GM12891 (cell line): ENCODE results near the gene GCK.
A peak's percentile ranks its signal among the peaks of the same experiment; 100 is the strongest.
"Not testable (repeated sequence)": the region's sequence is repeated elsewhere in the genome, so short reads cannot be mapped to it uniquely, and the experiment has no call there.

Experiments used
- DNase-seq: peaks from one replicate; pipeline ENCODE4 v3.0.0; 2011; ENCODE audit warnings: low spot score; ENCODE audit not compliant: insufficient read length
- FAIRE-seq: peaks from 2 replicates; lab custom pipeline; 2011; peaks lifted over from hg19 to GRCh38; lab: Jason Lieb, UNC
- PAX5 ChIP-seq: IDR thresholded peaks from 2 replicates; pipeline ENCODE4 v1.6.1; 2011; ENCODE audit warnings: low read length, moderate library complexity, mild to moderate bottlenecking; ENCODE audit not compliant: insufficient read depth, severe bottlenecking
- POLR2A ChIP-seq: IDR thresholded peaks from 2 replicates; pipeline ENCODE4 v1.6.1; 2011; ENCODE audit warnings: low read depth, low read length, control low read depth
- POLR2AphosphoS5 ChIP-seq: IDR thresholded peaks from 2 replicates; pipeline ENCODE4 v1.6.1; 2011; ENCODE audit warnings: low read depth, low read length, control low read depth
- POU2F2 ChIP-seq: IDR thresholded peaks from 2 replicates; pipeline ENCODE4 v1.6.1; 2011; ENCODE audit warnings: low read depth, mild to moderate bottlenecking, control low read depth, low read length, moderate library complexity
- SPI1 ChIP-seq: IDR thresholded peaks from 2 replicates; pipeline ENCODE4 v1.6.1; 2011; ENCODE audit warnings: low read depth, low read length, control low read depth
- TAF1 ChIP-seq: IDR thresholded peaks from 2 replicates; pipeline ENCODE4 v1.6.1; 2011; ENCODE audit warnings: low read depth, low read length, control low read depth

Gene GCK

DNA sequence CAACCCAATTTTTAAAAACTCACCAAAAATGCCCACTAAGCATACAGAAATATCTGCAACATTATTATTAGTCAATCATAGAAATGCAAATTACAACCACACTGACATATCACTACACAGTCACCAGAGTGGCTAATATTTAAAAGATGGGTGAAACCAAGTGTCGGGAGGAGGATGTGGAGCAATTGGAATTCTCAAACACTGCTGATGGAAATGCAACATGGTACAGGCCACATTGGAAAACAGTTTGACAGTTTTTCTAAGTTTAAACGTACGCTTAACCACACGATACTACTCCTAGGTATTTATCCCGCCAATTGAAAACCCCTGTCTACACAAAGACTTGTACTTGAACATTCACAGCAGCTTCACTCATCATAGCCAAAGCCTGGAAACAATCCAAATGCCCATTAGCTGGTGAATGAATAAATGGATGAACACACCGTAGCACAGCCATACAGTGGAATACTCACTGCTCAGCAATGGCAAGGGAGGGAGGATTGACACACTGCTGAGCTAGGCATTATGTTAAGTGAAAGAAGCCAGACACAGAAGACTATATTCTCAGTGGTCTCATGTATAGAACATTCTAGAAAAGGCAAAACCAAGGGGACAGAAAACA, 16.3 kb downstream of the GCK start:
- TF ChIP-seq POLR2A (no peak), PAX5 (no peak), SPI1 (no peak), POU2F2 (no peak), POLR2AphosphoS5 (no peak), TAF1 (no peak)
- no peak for DNase-seq

DNA sequence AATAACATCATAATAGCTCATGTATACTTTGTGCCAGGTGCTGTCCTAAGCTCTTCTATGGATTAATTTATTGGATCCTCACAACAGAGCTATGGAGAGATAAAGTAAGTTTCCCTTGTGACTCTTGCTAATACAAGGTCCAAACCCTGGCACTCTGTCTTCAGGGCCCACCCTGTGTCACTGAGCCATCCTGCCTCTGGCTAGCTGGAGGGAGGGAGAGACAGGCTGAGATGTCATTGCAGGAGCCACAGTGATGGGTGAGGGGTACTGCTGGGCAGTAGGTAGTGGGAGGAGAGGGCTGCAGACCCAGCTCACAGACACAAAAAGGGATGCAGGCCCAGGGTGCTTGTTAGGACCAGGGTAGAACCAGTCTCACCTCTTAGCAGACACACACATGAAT, 16.9 kb downstream of the GCK start:
- TF ChIP-seq POLR2A (no peak), POLR2AphosphoS5 (no peak), POU2F2 (no peak), PAX5 (no peak), SPI1 (no peak), TAF1 (no peak)
- FAIRE-seq, result no peak
- no peak for DNase-seq

More for the DNA sequence above, 16.3 kb downstream of the GCK start:
- FAIRE-seq, result no peak

DNA sequence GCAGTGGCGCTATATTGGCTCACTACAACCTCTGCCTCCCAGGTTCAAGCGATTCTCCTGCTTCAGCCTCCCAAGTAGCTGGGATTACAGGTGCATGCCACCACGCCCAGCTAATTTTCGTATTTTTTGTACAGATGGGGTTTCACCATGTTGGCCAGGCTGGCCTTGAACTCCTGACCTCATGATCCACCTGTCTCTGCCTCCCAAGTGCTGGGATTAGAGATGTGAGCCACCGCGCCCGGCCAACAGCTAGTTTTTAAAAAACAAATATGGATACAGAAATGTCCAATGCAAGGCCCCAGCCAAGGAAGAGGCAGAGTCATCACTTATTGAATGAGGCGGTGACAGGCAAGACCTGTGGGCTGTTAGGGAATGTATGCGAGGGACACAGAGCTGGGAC, 17.3 kb downstream of the GCK start:
- FAIRE-seq, DNase-seq: not testable (repeated sequence)

- TF ChIP-seq POLR2A (no peak), PAX5 (no peak), POLR2AphosphoS5 (no peak), TAF1 (no peak), SPI1 (0 out of 2 replicates have a peak, but pooled peaks have one; percentile 17), POU2F2 (no peak)
- DNase-seq (no peak), FAIRE-seq (no peak)
Observed at GRCh38 chr7:44167920-44168319, 21.3 kb downstream of the GCK start.

GRCh38 chr7:44163591-44163990, 25.6 kb downstream of the GCK start:
- no peak for FAIRE-seq
- DNase-seq, result no peak
- no peak for TF ChIP-seq POU2F2
- TF ChIP-seq SPI1, result no peak

DNA sequence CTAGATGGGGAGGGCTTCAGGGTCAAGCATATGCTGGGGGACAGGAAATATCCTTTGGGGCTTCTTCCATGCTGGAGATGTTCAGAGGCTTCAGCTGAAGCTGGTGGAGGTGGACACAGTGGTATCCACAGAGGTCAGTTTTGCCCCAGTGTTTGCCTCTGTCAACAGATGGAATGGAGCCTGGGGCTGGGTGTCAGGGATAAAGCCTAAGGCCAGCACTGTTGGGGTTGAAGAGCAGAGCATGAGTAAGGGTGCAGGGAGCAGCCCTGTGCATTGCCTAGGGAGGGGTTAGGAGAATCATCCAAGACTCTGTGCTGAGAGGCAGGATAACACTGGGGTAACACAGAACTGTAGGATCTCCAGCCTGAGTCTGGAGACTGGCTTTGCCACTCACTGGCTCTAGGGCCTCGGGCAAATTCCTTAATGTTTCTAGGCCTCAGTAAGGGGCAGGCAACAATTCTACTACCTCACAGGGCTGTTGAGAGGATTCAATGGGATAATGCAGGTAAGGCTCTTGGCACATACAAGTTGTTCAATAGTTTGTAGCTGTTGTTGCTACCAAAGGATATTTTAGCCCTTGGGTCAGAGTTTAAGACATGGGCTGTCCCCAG, 26.3 kb downstream of the GCK start:
- TF ChIP-seq TAF1 (no peak), SPI1 (no peak), POLR2A (no peak), POU2F2 (no peak), PAX5 (no peak), POLR2AphosphoS5 (no peak)
- FAIRE-seq, result no peak
- DNase-seq, result no peak

DNA sequence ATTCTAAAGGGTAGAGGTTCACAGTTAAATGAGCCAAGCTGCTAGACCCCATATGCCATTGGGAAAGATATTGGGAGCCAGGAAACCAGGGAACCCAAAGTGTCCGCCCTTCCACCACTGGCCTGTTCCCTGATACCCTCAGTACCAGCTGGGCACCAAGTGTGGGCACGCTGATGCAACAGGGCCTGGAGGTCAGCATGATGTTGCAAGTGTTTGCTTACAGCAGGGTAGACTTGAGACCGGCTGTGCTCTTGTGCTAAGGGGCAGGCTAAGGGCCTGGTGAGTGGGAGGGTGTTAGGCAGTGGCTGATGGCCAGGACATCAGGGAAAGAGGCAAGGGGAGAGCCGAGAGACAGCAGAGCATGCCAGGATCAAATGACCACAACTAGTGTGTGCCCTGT, 27.1 kb downstream of the GCK start:
- FAIRE-seq (no peak), DNase-seq (no peak)
- TF ChIP-seq POLR2A, result no peak
- TF ChIP-seq PAX5, result no peak
- no peak for TF ChIP-seq TAF1
- no peak for TF ChIP-seq POU2F2
- no peak for TF ChIP-seq SPI1
- TF ChIP-seq POLR2AphosphoS5, result no peak

GRCh38 chr7:44161371-44161770, 27.9 kb downstream of the GCK start:
- FAIRE-seq (no peak), DNase-seq (no peak)

GRCh38 chr7:44159824-44160630, 29.2 kb downstream of the GCK start:
- no peak for DNase-seq
- no peak for FAIRE-seq
- TF ChIP-seq POLR2AphosphoS5 (no peak), PAX5 (no peak), POU2F2 (no peak), SPI1 (no peak), POLR2A (no peak), TAF1 (no peak)

More at GRCh38 chr7:44161371-44161770, 27.9 kb downstream of the GCK start:
- TF ChIP-seq POU2F2 (no peak), POLR2AphosphoS5 (no peak), POLR2A (no peak), TAF1 (no peak), PAX5 (no peak), SPI1 (no peak)
